B cell (primary cell): Measurements from ENCODE around the gene OR10AD1. TPM values are rescaled to one million over a fixed set of nuclear protein-coding genes. Genes with fewer than 3 reads are reported as not detected.

Experiments used
- ATAC-seq: fragments of 200-7000 bp; cut with Tn5 transposase; one replicate; pipeline ENCODE4 v1.10.0; 2021; ENCODE audit warnings: low read depth, mild to moderate bottlenecking, moderate number of reproducible peaks, moderate library complexity
- CTCF ChIA-PET: fragments of 350-600 bp; sonication (Branson Sonifier 250); formaldehyde crosslinking; loops from one replicate; lab custom pipeline; 2021; ENCODE audit warnings: antibody characterized with exemption, inconsistent platforms; lab: Charles Lee
- POLR2A ChIA-PET: fragments of 350-600 bp; sonication (Branson Sonifier 250); formaldehyde crosslinking; loops from one replicate; lab custom pipeline; 2021; ENCODE audit warnings: antibody characterized with exemption; lab: Charles Lee
- DNase-seq: peaks from one replicate; pipeline ENCODE4 v3.0.0; 2013
- H2AFZ ChIP-seq: 2 replicates; pipeline ENCODE4 v1.6.1; 2012; ENCODE audit warnings: mild to moderate bottlenecking, low read depth, low read length; ENCODE audit not compliant: insufficient read depth, poor library complexity, severe bottlenecking
- H3K27ac ChIP-seq, 2 donors: 1 replicate in 1 of 2; 2 replicates in 1 of 2; pipeline ENCODE4 v1.5.1; 2012 to 2013; ENCODE audit warnings: low read length in 2 of 2, mild to moderate bottlenecking in 2 of 2, moderate library complexity in 1 of 2
- H3K27me3 ChIP-seq, 4 experiments: fragments of 200-600 bp in 1 of 4; sonication (generic) in 1 of 4; replicated peaks in 1 of 4; 1 replicate in 2 of 4; 2 replicates in 2 of 4; pipeline versions ENCODE4 v1.6.1 to v1.7.0; 2013 to 2016; ENCODE audit warnings: low read length in 3 of 4, mild to moderate bottlenecking in 2 of 4, mixed read lengths in 1 of 4, moderate library complexity in 1 of 4; ENCODE audit not compliant: insufficient read depth in 4 of 4, control insufficient read depth in 3 of 4; ENCODE audit errors: control extremely low read depth in 1 of 4
- H3K36me3 ChIP-seq, 2 experiments: replicated peaks in 1 of 2; 1 replicate in 1 of 2; 2 replicates in 1 of 2; pipeline versions ENCODE4 v1.6.1 to v1.7.1; 2013; ENCODE audit warnings: low read length in 1 of 2; ENCODE audit not compliant: insufficient read depth in 2 of 2, control insufficient read depth in 1 of 2; ENCODE audit errors: control extremely low read depth in 1 of 2, extremely low read depth in 1 of 2
- H3K4me1 ChIP-seq, 2 donors: fragments of 200-600 bp in 1 of 2; sonication (generic) in 1 of 2; 1 replicate in 1 of 2; 2 replicates in 1 of 2; pipeline versions ENCODE4 v1.5.1 to v1.6.1; 2013 to 2017; ENCODE audit warnings: low read length in 2 of 2; ENCODE audit not compliant: control insufficient read depth in 2 of 2, insufficient read depth in 2 of 2
- H3K4me2 ChIP-seq: replicated peaks from 2 replicates; pipeline ENCODE3; 2012; ENCODE audit warnings: mild to moderate bottlenecking, low read depth, low read length; ENCODE audit not compliant: poor library complexity, severe bottlenecking
- H3K4me3 ChIP-seq, 5 experiments: fragments of 200-600 bp in 1 of 5; sonication (generic) in 1 of 5; 1 replicate in 3 of 5; 2 replicates in 2 of 5; pipeline versions ENCODE4 v1.5.1 to v1.7.0; 2011 to 2016; ENCODE audit warnings: low read length in 4 of 5, mild to moderate bottlenecking in 4 of 5, low read depth in 2 of 5, control low read depth in 1 of 5, moderate library complexity in 1 of 5; ENCODE audit not compliant: insufficient read depth in 1 of 5; ENCODE audit errors: control extremely low read depth in 1 of 5, extremely low read depth in 1 of 5
- H3K79me2 ChIP-seq: fragments of 200-600 bp; sonication (generic); one replicate; pipeline ENCODE4 v1.6.0; 2016; ENCODE audit warnings: low read length; ENCODE audit not compliant: control insufficient read depth, insufficient read depth
- H3K9ac ChIP-seq: fragments of 200-600 bp; sonication (generic); 2 replicates; pipeline ENCODE4 v1.6.1; 2017; ENCODE audit warnings: mild to moderate bottlenecking, low read length, moderate library complexity
- H3K9me3 ChIP-seq, 3 donors: one replicate each; pipeline versions ENCODE4 v1.6.1 to v1.7.1; 2013; ENCODE audit warnings: low read length in 2 of 3; ENCODE audit not compliant: control insufficient read depth in 2 of 3, insufficient read depth in 1 of 3; ENCODE audit errors: control extremely low read depth in 1 of 3
- H4K20me1 ChIP-seq: 2 replicates; pipeline ENCODE4 v1.6.0; 2012; ENCODE audit warnings: mild to moderate bottlenecking, low read length; ENCODE audit not compliant: insufficient read depth, control insufficient read depth, poor library complexity, severe bottlenecking
- H3K27ac Mint-ChIP-seq: one replicate; pipeline ENCODE4 v1.8.0; 2021; ENCODE audit warnings: mixed read lengths
- H3K27me3 Mint-ChIP-seq: one replicate; pipeline ENCODE4 v1.8.0; 2021; ENCODE audit warnings: mixed read lengths
- H3K4me1 Mint-ChIP-seq: one replicate; pipeline ENCODE4 v1.8.0; 2021; ENCODE audit warnings: mixed read lengths
- H3K4me3 Mint-ChIP-seq: one replicate; pipeline ENCODE4 v1.8.0; 2021; ENCODE audit warnings: mixed read lengths
- H3K9me3 Mint-ChIP-seq: one replicate; pipeline ENCODE4 v1.8.0; 2022; ENCODE audit warnings: mixed read lengths; ENCODE audit not compliant: insufficient read depth
- CTCF ChIP-seq: fragments of 200-600 bp; IDR thresholded peaks from one replicate; pipeline ENCODE4 v1.8.0; 2022; ENCODE audit warnings: antibody characterized with exemption, mild to moderate bottlenecking
- EZH2 ChIP-seq: IDR thresholded peaks from 2 replicates; pipeline ENCODE4 v1.6.1; 2012; ENCODE audit warnings: borderline replicate concordance, low read depth, mild to moderate bottlenecking, moderate library complexity, low read length; ENCODE audit not compliant: insufficient read depth, poor library complexity, severe bottlenecking
- WGBS: methylation state at CpG from one replicate; pipeline ENCODE4 v1.1.5; 2013; ENCODE audit warnings: missing lambda C conversion rate; ENCODE audit not compliant: insufficient coverage; 5-methylcytosine and 5-hydroxymethylcytosine counted together
- intact Hi-C: fragments of 100-400 bp; cut with micrococcal nuclease; formaldehyde crosslinking; loops from one replicate; pipeline ENCODE4 v1.10.0; 2022
- polyA plus RNA-seq: library from polyadenylated mRNA; depleted of rRNA; stranded (reverse); fragments of >200 nt; gene quantifications from 2 replicates; pipeline ENCODE4 v1.2.3, GENCODE V29; 2012
- total RNA-seq, 2 donors: library from RNA; stranded (reverse); fragments of 120-200 nt in 1 of 2; gene quantifications; 1 replicate in 1 of 2; 2 replicates in 1 of 2; pipeline versions ENCODE4 v1.2.3 to v1.2.4, GENCODE V29; 2013 to 2022

The OR10AD1 gene
- total and polyA plus RNA-seq, 2 donors (not counting 1 experiment from before 2014, with no cell fraction given): not detected

GRCh38 chr12:48197549-48197970, 5.5 kb downstream of the OR10AD1 start:
- Mint-ChIP-seq H3K9me3 (peaks cover 2% of the 10 kb centered on the region), H3K4me3 (peak overlapping the region; percentile 87), H3K27ac (peak overlapping the region; percentile 99), H3K4me1 (peaks cover 23% of the 10 kb centered on the region), H3K27me3 (peaks cover 18% of the 10 kb centered on the region)
- Histone ChIP-seq H3K79me2 (peaks cover 18% of the 10 kb centered on the region), H3K4me1 (peaks cover 18 to 20% of the 10 kb centered on the region in 2 donors), H2AFZ (peak overlapping the region; percentile 97), H3K9me3 (no peaks in the 10 kb centered on the region), H3K27me3 (peaks cover 0 to 12% (median 0%) of the 10 kb centered on the region in 4 experiments), H3K9ac (peak overlapping the region; percentile 100), H4K20me1 (no peaks in the 10 kb centered on the region), H3K4me2 (peak overlapping the region; percentile 84), H3K4me3 (peak overlapping the region; percentile 76 to 100 (median 96)), H3K27ac (peak overlapping the region; percentile 97 to 98), H3K36me3 (no peaks in the 10 kb centered on the region)
- CTCF ChIA-PET: interaction anchor here (0.9 to 4.5 kb wide), 13 partner anchors 8 to 113 kb away, joined by 3 to 35 read pairs (median 5); partner anchors contain the start of genes ASB8 and CCDC184
- TF ChIP-seq CTCF: peak; percentile 75
- TF ChIP-seq EZH2: no peak
- 0% methylated on average over 9 of the region's 10 CpGs for WGBS
- intact Hi-C loops: no loop called here
- no peak for DNase-seq
- POLR2A ChIA-PET: interaction anchor here (0.6 to 1.5 kb wide), 4 partner anchors 11 to 823 kb away, joined by 3 to 6 read pairs (median 6); partner anchors contain the start of genes CCDC184 and SENP1
- peak; percentile 21 for ATAC-seq

GRCh38 chr12:48194799-48195201, 8.3 kb downstream of the OR10AD1 start:
- Histone ChIP-seq H3K4me2 (no peak overlapping the region), H3K4me1 (peaks cover 16 to 18% of the 10 kb centered on the region in 2 donors), H4K20me1 (no peaks in the 10 kb centered on the region), H3K9ac (no peak overlapping the region), H3K27ac (no peak overlapping the region), H2AFZ (no peak overlapping the region), H3K79me2 (peaks cover 9% of the 10 kb centered on the region), H3K36me3 (no peaks in the 10 kb centered on the region), H3K9me3 (no peaks in the 10 kb centered on the region), H3K27me3 (peaks cover 0 to 16% (median 0%) of the 10 kb centered on the region in 4 experiments), H3K4me3 (no peak overlapping the region)
- H3K4me1 Mint-ChIP-seq: peaks cover 18% of the 10 kb centered on the region
- ChIA-PET CTCF (interaction anchor here (1.2 kb wide), 1 partner anchor 12 kb away, joined by 4 read pairs; the partner anchor contains the start of gene CCDC184), POLR2A (no interaction called here)
- H3K27ac Mint-ChIP-seq: no peak overlapping the region
- no peak overlapping the region for H3K4me3 Mint-ChIP-seq
- ATAC-seq (no peak), DNase-seq (no peak)
- intact Hi-C loops: no loop called here
- H3K27me3 Mint-ChIP-seq: peaks cover 28% of the 10 kb centered on the region
- no peaks in the 10 kb centered on the region for H3K9me3 Mint-ChIP-seq
- TF ChIP-seq EZH2 (no peak), CTCF (no peak)
- 93% methylated on average over 1 of the region's 1 CpG for WGBS
